DOHH2 (cell line): ENCODE results near the gene C2orf74.

ENCODE experiments used
- H3F3A ChIP-seq: fragments of 200-600 bp; sonication (generic), shearing (Covaris generic); 2 replicates; pipeline ENCODE4 v1.6.0; 2016; ENCODE audit warnings: antibody characterized with exemption, mild to moderate bottlenecking; ENCODE audit not compliant: control insufficient read depth, insufficient read depth
- H3K27ac ChIP-seq: fragments of 200-600 bp; sonication (generic); 2 replicates; pipeline ENCODE4 v1.5.1; 2014; ENCODE audit warnings: low read depth, mild to moderate bottlenecking, low read length, moderate library complexity
- H3K27me3 ChIP-seq: fragments of 200-600 bp; sonication (generic); 2 replicates; pipeline ENCODE4 v1.6.1; 2014; ENCODE audit warnings: mild to moderate bottlenecking, low read length, mixed read lengths; ENCODE audit not compliant: control insufficient read depth
- H3K36me3 ChIP-seq: fragments of 200-600 bp; sonication (generic); 2 replicates; pipeline ENCODE4 v1.6.1; 2014; ENCODE audit warnings: mild to moderate bottlenecking, low read length, moderate library complexity, mixed read lengths; ENCODE audit not compliant: control insufficient read depth
- H3K4me1 ChIP-seq: fragments of 200-600 bp; sonication (generic); 2 replicates; pipeline ENCODE4 v1.6.1; 2014; ENCODE audit warnings: mild to moderate bottlenecking, low read length, mixed read lengths; ENCODE audit not compliant: control insufficient read depth
- H3K4me2 ChIP-seq: fragments of 200-600 bp; sonication (generic); 2 replicates; pipeline ENCODE4 v1.6.0; 2014; ENCODE audit warnings: mild to moderate bottlenecking, low read length, moderate library complexity
- H3K4me3 ChIP-seq: fragments of 200-600 bp; sonication (generic); 2 replicates; pipeline ENCODE4 v1.5.1; 2014; ENCODE audit warnings: mild to moderate bottlenecking, low read length, mixed read lengths
- H3K79me2 ChIP-seq: fragments of 200-600 bp; sonication (generic); 2 replicates; pipeline ENCODE4 v1.6.1; 2014; ENCODE audit warnings: mild to moderate bottlenecking, low read length, mixed read lengths; ENCODE audit not compliant: control insufficient read depth
- H3K9me2 ChIP-seq: fragments of 200-600 bp; sonication (generic); replicated peaks from 2 replicates; pipeline ENCODE4 v1.6.1; 2014; ENCODE audit warnings: mild to moderate bottlenecking, low read length, mixed read lengths; ENCODE audit not compliant: control insufficient read depth
- H3K9me3 ChIP-seq: fragments of 200-600 bp; sonication (generic); 2 replicates; pipeline ENCODE4 v1.6.1; 2014; ENCODE audit warnings: antibody characterized with exemption, low read length, mixed read lengths; ENCODE audit not compliant: control insufficient read depth, insufficient read depth
- H4K20me1 ChIP-seq: fragments of 200-600 bp; sonication (generic); 2 replicates; pipeline ENCODE4 v1.6.0; 2014; ENCODE audit warnings: low read depth, mild to moderate bottlenecking, antibody characterized with exemption, low read length, moderate library complexity; ENCODE audit not compliant: control insufficient read depth, insufficient read depth
- CTCF ChIP-seq: fragments of 200-600 bp; sonication (generic); IDR thresholded peaks from one replicate; pipeline ENCODE4 v1.5.1; 2014; ENCODE audit warnings: antibody characterized with exemption, mild to moderate bottlenecking, low read depth, low read length; ENCODE audit not compliant: poor library complexity, severe bottlenecking
- EZH2phosphoT487 ChIP-seq: fragments of 200-600 bp; sonication (generic); IDR thresholded peaks from 2 replicates; pipeline ENCODE4 v1.6.1; 2017; ENCODE audit warnings: borderline replicate concordance, mild to moderate bottlenecking, antibody characterized with exemption, low read length, moderate library complexity, mixed read lengths

Gene C2orf74

DNA sequence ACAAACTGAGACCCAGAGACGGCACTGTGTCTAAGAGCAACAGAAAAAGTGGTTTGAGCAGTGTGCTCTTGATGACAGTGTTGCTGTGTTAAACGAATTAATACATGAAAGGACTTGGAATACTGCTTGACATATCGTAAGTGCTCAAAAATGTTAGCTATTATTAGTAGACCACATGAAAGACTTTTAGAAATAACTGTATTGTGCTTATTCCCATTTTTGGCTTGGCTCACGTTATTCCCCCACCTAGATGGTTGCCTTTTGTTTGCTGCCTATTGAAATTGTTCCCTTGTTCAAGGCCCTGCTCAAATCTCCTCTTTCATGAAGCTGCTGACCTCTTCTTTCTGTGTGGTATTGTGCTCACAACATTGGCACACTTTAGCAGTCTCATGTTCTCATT, 27.8 kb upstream of the C2orf74 start:
- Histone ChIP-seq H3K36me3 (no peaks in the 10 kb centered on the region), H3F3A (peaks cover 7% of the 10 kb centered on the region; the same call in 1 of the 2 replicates), H3K79me2 (no peaks in the 10 kb centered on the region), H3K4me3 (no peak overlapping the region), H3K4me1 (no peaks in the 10 kb centered on the region), H4K20me1 (no peaks in the 10 kb centered on the region), H3K9me2 (no peaks in the 10 kb centered on the region), H3K27ac (no peak overlapping the region), H3K4me2 (no peak overlapping the region), H3K9me3 (no peaks in the 10 kb centered on the region), H3K27me3 (no peaks in the 10 kb centered on the region)
- TF ChIP-seq CTCF (no peak), EZH2phosphoT487 (no peak)

DNA sequence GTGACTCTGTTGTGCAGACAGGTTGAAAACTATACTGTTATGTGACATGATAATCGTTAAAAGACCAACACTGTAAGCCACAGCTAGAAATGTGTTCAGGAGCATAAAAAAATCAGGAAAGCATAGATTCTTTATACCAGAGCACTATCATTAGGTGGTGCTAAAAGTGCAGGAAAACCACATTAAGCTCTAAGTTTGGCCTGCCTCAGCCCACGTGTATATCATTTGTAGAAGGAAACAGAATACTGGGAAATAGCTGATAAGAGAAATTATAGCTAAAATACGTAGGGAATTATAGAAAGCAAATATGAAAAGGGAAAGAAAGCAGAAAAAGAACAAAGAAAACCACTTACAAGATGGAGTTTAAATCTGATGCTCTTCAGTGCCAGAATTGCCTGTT, 26.5 kb upstream of the C2orf74 start:
- peaks cover 7% of the 10 kb centered on the region; the same call in 1 of the 2 replicates for H3F3A ChIP-seq
- no peaks in the 10 kb centered on the region for H3K4me1 ChIP-seq
- no peak overlapping the region for H3K4me3 ChIP-seq
- no peaks in the 10 kb centered on the region for H4K20me1 ChIP-seq
- H3K79me2 ChIP-seq: no peaks in the 10 kb centered on the region
- TF ChIP-seq CTCF: peak; percentile 46
- no peak for TF ChIP-seq EZH2phosphoT487
- H3K9me3 ChIP-seq: no peaks in the 10 kb centered on the region
- H3K27ac ChIP-seq: no peak overlapping the region
- no peak overlapping the region for H3K4me2 ChIP-seq
- H3K27me3 ChIP-seq: no peaks in the 10 kb centered on the region
- no peaks in the 10 kb centered on the region for H3K9me2 ChIP-seq
- no peaks in the 10 kb centered on the region for H3K36me3 ChIP-seq

DNA sequence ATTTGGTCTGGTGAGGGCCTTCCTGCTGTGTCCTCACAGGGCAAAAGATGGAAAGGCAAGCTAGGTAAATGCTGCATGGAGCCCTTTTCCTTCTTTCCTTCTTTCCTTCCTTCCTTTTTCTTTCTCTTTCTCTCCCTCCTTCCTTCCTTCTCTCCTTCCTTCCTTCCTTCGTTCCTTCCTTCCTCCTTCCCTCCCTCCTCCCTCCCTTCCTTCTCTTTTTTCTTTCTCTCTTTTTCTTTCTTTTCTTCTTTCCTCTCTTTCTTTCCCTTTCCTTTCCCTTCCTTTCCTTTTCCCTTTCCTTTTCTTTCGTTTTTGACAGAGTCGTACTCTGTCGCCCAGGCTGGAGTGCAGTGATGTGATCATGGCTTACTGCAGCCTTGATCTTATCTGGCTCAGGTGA, 23.1 kb upstream of the C2orf74 start:
- peaks cover 4% of the 10 kb centered on the region; the same call in 1 of the 2 replicates for H3K79me2 ChIP-seq
- H4K20me1 ChIP-seq: no peaks in the 10 kb centered on the region
- no peaks in the 10 kb centered on the region for H3K4me1 ChIP-seq
- H3F3A ChIP-seq: peaks cover 12% of the 10 kb centered on the region
- no peak overlapping the region for H3K27ac ChIP-seq
- no peaks in the 10 kb centered on the region for H3K9me2 ChIP-seq
- H3K27me3 ChIP-seq: no peaks in the 10 kb centered on the region
- H3K4me3 ChIP-seq: no peak overlapping the region
- H3K36me3 ChIP-seq: peaks cover 3% of the 10 kb centered on the region; the same call in 1 of the 2 replicates
- no peaks in the 10 kb centered on the region for H3K9me3 ChIP-seq
- TF ChIP-seq CTCF: no peak
- TF ChIP-seq EZH2phosphoT487: no peak
- H3K4me2 ChIP-seq: no peak overlapping the region

DNA sequence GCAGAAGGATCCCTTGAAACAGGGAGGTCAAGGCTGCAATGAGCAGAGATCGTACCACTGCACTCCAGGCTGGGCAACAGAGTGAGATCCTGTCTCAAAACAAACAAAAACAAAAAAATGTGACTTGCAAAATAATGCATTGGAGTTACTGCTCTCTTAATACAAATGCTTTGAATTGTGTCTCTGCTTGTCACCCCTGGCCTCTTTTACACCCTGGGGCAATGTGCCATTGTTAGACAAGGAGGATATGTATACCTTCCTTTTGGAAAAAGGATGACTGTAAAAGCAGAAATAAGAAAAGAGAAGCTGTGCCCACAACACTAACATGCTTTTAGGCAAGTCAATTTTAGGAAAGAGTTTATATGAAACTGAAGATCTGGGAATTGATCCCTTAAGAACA, 20.8 kb upstream of the C2orf74 start:
- Histone ChIP-seq H3K27ac (no peak overlapping the region), H3K79me2 (peaks cover 21% of the 10 kb centered on the region)
- TF ChIP-seq EZH2phosphoT487 (no peak), CTCF (no peak)

More for the DNA sequence above, 20.8 kb upstream of the C2orf74 start:
- no peaks in the 10 kb centered on the region for H3K9me2 ChIP-seq
- H3K4me2 ChIP-seq: no peak overlapping the region
- H3K36me3 ChIP-seq: peaks cover 9% of the 10 kb centered on the region
- H3K4me3 ChIP-seq: no peak overlapping the region
- H3K9me3 ChIP-seq: no peaks in the 10 kb centered on the region
- H3K4me1 ChIP-seq: peaks cover 9% of the 10 kb centered on the region
- no peaks in the 10 kb centered on the region for H3K27me3 ChIP-seq
- H4K20me1 ChIP-seq: no peaks in the 10 kb centered on the region
- H3F3A ChIP-seq: peaks cover 14% of the 10 kb centered on the region
